ENCODE data around the gene SLC39A11.

- TF ChIP-seq CTCF (IDR thresholded peaks at IDR 0.05) (no peak), POLR2A (IDR thresholded peaks at IDR 0.05) (no peak)
Observed at GRCh38 chr17:72717676-72718075, 374.8 kb downstream of the SLC39A11 start.

Data from esophagus squamous epithelium (tissue), 4 donors.